Stimulated activated CD8-positive, alpha-beta memory T cell treated with anti-CD3 and anti-CD28 coated beads, Interleukin-2, amount 100 ng/mL, for 1 hour (primary cell): ENCODE measurements around the gene TRIML1.

ENCODE experiments used
- DNase-seq, 2 donors: peaks; one replicate each; pipeline ENCODE4 v3.0.0-alpha.2; 2020; ENCODE audit warnings: low read depth in 2 of 2

Gene TRIML1

DNA sequence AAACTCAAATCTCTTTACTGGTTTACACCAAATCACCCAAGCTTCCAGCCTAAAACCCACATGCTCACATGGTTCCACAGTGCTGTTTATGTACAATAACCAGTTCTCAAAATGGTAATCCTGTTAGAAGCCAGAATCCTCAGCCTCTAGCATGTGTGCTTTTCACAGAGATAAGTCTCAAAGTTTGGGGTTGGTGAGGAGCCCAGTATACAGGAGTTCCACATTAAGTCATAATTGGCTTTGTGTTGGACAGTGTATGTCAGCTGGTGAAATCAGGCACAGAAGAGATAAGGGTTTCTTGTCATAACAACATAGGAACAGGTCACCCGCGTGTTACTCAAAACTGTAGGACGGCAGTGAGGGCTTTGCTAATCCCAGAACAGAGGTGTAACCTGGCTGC lies at the start of gene TRIML1:
Gene TRIML1, plus strand, starts transcription at position 301 of the 400 bp plus-strand sequence. CDS start 118 bp downstream, outside the sequence.
- DNase-seq, result no peak

- DNase-seq, result no peak
Observed at GRCh38 chr4:188092824-188093223, 46.4 kb upstream of the TRIML1 start.

DNA sequence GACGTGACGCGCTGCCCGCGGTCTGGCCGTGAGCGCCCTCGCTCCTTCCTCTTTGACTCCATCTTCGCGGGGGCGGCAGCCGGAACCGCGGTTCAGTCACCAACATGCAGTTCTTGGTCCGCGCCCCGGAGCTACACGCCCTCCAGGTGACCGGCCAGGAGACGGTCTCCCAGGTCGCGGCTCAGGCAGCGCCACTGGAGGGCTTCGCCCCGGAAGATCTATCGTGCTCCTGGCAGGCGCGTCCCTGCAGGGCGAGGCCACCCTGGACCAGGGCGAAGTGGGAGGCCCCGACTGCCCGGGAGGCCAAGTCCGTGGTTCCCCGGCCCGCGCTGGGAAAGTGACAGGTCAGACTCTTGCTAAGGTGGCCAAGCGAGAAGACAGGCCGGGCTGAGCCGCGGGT lies 32.8 kb upstream of the TRIML1 start:
- DNase-seq, result no peak

DNA sequence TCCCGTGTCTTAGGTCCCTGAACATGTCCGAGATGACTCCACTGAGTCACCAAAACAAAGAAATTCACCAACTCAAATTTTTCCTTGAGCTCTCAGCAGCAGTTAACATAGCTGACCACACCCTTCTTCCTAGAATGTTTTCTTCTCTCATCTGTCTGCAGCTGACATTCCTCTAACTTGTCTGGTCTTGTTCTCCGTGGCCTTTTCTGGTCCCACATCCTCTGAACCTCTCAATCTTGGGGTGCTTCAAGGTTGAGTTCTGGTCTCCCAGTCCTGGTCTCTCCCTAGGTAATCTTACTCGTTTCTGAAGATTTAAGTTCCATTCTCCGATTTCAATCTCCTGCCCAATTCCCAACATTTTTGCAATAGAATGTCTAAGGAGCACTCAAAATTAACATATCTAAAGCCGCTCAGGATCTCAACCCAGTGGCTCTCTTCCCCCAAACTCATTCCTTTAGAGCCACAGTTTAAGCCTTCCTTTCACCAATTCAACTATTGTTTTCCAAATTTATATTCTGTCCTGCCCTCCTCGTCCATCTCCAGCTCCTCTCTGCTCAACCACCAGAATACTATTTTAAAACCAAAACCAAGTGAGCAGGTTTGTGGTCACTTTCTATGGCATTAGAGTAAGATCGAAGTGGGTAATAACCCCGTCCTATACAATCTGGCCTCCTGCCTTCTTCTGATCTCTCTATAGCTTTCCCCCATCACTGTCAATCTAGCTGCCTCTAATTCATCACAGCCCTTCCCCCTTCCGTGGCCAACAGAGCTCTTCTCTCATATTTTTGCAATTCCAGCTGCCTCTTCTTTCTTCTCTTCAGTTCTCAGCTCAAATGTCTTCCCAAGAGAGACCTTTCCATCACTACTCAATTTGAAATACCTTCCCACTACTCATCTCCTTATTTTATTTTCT lies 31.1 kb upstream of the TRIML1 start:
- DNase-seq, result no peak

DNA sequence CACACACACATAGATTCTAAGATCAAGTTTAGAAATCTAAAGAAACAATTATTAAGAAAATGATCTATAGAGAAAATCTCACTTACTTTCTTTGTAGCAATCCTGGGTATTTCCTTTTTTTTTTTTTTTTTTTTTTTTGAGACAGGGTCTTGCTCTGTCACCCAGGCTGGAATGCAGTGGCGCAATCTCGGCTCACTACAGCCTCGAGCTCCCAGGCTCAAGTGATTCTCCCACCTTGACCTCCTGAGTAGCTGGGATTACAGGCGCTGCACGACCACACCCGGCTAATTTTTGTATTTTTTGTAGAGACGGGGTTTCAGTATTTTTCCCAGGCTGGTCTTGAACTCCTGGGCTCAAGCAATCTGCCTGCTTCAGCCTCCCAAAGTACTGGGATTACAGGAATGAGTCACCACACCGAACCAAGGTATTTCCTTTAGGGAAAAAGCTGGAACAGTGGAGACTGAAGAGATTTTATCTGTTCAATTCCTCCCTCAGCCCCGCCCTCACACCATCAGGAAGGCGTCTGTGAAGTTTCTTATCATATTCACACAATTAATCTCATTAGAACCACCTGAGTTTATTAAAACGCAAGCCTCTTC lies 30.0 kb upstream of the TRIML1 start, which contains the start of gene TRIML2:
Gene TRIML2, minus strand, starts transcription at position 447 of the 599 bp plus-strand sequence. CDS start 4,235 bp downstream, outside the sequence.
- no peak for DNase-seq

DNA sequence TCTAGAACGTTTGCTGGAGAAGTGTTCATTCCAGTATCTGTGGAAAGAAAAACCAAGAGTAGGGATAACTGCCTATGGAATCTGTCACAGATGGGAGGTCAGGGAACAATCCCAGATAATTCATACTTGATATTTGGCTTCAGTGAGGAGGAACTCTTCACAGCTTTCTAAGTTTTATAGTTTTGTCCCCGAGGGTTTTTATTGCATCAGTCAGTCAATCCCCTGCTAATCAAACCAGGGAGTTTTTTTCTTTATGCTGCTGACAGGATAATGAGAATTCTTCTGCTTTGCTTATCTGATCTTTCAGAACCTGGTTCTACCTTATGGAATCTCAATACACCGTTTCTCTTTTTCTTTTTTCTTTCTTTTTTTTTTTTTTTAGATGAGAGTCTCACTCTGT lies 29.2 kb upstream of the TRIML1 start:
- DNase-seq, result no peak

GRCh38 chr4:188110741-188111471 lies 28.3 kb upstream of the TRIML1 start:
- no peak for DNase-seq

DNA sequence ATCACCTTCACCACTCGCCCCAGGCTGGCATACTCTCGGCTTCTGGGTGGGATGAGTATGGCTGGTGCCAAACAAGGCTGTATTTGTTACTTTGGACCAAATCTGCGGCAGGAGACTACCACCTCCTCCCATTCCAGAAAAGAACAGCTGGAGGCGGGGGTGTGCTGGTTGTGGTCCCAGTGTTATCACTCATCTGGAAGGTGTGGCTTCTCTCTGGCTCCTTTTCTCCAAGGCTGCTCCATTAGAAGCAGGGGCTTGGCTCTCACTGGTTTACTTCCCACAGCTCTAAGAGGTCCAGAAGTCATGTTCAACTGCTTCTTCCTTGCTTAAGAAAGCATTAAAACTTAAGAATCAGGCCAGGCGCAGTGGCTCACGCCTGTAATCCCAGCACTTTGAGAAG lies 27.3 kb upstream of the TRIML1 start:
- no peak for DNase-seq

GRCh38 chr4:188113156-188113555 lies 26.1 kb upstream of the TRIML1 start:
- DNase-seq, result no peak

- DNase-seq, result no peak
Observed at GRCh38 chr4:188117631-188118324, 21.5 kb upstream of the TRIML1 start.

GRCh38 chr4:188121530-188121929 lies 17.7 kb upstream of the TRIML1 start:
- no peak for DNase-seq

GRCh38 chr4:188127214-188127874 lies 11.9 kb upstream of the TRIML1 start:
- no peak for DNase-seq

GRCh38 chr4:188130355-188130754 lies 8.9 kb upstream of the TRIML1 start:
- no peak for DNase-seq

GRCh38 chr4:188132232-188132631 lies 7.0 kb upstream of the TRIML1 start:
- no peak for DNase-seq

DNA sequence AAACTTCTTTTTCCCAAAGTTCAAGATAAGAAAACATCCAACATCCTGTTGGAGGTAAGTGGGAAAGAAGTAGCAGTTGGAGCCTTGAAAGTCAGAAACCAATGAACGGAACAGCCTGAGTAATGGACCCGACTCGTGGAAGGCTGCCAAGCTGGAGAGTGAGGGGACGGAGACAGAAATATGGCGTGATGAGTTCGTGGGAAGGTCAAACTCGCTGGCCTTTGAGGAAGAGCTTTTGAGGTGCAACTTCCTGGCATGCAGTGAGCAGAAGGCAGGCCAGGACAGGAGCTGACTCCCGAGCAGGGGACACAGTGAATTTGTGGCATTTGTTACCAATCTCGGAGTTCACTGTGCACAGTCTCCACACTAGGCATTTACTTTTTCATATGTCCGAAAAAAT lies 1.0 kb upstream of the TRIML1 start:
- no peak for DNase-seq

DNA sequence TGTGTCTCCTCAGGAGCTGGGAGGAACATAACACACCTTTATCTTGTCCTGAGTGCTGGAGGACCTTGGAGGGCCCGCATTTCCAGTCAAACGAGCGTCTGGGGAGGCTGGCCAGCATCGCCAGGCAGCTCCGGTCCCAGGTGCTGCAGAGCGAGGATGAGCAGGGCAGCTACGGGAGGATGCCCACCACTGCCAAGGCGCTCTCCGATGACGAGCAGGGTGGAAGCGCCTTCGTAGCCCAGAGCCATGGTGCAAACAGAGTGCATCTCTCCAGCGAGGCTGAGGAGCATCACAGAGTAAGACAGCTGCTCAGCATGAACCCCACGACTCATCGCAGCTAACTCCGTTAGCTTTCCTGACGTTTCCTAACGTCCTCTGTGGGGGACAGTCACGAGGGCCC lies 430 bp downstream of the TRIML1 start:
- DNase-seq, result no peak

DNA sequence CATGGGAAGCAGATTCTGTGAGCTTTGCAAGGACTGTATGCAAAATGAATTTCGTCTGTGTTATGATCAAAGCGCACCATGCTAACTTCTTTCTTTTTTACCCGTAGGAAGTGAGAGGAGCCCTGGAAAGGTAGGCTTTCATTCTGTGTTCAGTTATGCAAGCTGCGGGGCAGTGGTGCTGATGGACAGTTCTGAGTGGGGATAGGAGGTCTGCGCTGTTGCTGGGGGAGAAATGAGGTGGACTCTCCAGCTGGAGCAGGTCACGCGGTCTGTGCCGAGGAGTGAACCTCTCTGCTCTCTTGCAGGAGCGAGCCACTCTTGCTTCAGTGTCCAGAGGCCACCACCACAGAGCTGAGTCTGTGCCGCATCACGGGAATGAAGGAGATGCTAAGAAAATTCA lies 4.5 kb downstream of the TRIML1 start:
- DNase-seq, result no peak

- no peak for DNase-seq
Observed at GRCh38 chr4:188145601-188146000, 6.4 kb downstream of the TRIML1 start.

DNA sequence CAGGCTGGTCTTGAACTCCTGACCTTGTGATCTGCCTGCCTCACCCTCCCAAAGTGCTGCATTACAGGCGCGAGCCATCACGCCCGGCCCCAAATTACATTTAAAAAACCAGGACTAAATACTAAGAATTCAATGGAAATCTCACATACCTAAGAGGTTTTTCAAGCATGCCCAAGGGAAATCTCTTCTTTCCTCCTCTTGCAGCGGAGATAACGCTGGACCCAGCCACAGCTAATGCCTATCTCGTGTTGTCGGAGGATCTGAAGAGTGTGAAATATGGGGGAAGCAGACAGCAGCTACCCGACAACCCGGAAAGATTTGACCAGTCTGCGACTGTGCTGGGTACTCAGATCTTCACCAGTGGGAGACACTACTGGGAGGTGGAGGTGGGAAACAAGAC lies 7.4 kb downstream of the TRIML1 start:
- no peak for DNase-seq

- no peak for DNase-seq
Observed at GRCh38 chr4:188147176-188147575, 7.9 kb downstream of the TRIML1 start.

- DNase-seq, result no peak
Observed at GRCh38 chr4:188147776-188148175, 8.5 kb downstream of the TRIML1 start.
